HG02763 (cell line): ENCODE measurements around the gene ATXN7L1.
"Not testable (repeated sequence)": the region's sequence is repeated elsewhere in the genome, so short reads cannot be mapped to it uniquely, and the experiment has no call there.

Experiments
- ATAC-seq: cut with Tn5 transposase; IDR thresholded peaks from one replicate; pipeline ENCODE4 v1.9.1; 2021; ENCODE audit warnings: mild to moderate bottlenecking, moderate library complexity; ENCODE audit not compliant: unreplicated experiment

The ATXN7L1 gene

GRCh38 chr7:105894131-105894530 lies 17.7 kb upstream of the ATXN7L1 start:
- no peak for ATAC-seq

GRCh38 chr7:105892387-105892786 lies 16.0 kb upstream of the ATXN7L1 start:
- no peak for ATAC-seq

GRCh38 chr7:105890290-105890997 lies 14.0 kb upstream of the ATXN7L1 start:
- no peak for ATAC-seq

GRCh38 chr7:105887569-105888189 lies 11.3 kb upstream of the ATXN7L1 start:
- ATAC-seq = no peak

GRCh38 chr7:105886776-105887175 lies 10.4 kb upstream of the ATXN7L1 start:
- no peak for ATAC-seq

GRCh38 chr7:105885387-105886111 lies 9.2 kb upstream of the ATXN7L1 start:
- ATAC-seq = no peak

GRCh38 chr7:105883179-105883578 lies 6.8 kb upstream of the ATXN7L1 start:
- not testable (repeated sequence) for ATAC-seq

GRCh38 chr7:105881439-105881838 lies 5.0 kb upstream of the ATXN7L1 start:
- ATAC-seq = no peak

- ATAC-seq = no peak
These were observed 4.4 kb upstream of the ATXN7L1 start for GRCh38 chr7:105880571-105881330.

GRCh38 chr7:105879782-105880181 lies 3.4 kb upstream of the ATXN7L1 start:
- ATAC-seq = no peak

- no peak for ATAC-seq
These were observed 2.6 kb upstream of the ATXN7L1 start for GRCh38 chr7:105878746-105879605.

GRCh38 chr7:105877736-105878135 lies 1.3 kb upstream of the ATXN7L1 start:
- no peak for ATAC-seq

- ATAC-seq = peak; percentile 12
These were observed 684 bp upstream of the ATXN7L1 start for GRCh38 chr7:105876964-105877601.

- no peak for ATAC-seq
These were observed 894 bp downstream of the ATXN7L1 start for GRCh38 chr7:105875505-105875904.

GRCh38 chr7:105874055-105874454 lies 2.3 kb downstream of the ATXN7L1 start:
- no peak for ATAC-seq

GRCh38 chr7:105872491-105872890 lies 3.9 kb downstream of the ATXN7L1 start:
- ATAC-seq = no peak

- ATAC-seq = no peak
These were observed 5.3 kb downstream of the ATXN7L1 start for GRCh38 chr7:105871142-105871541.

GRCh38 chr7:105866102-105866801 lies 10.1 kb downstream of the ATXN7L1 start:
- no peak for ATAC-seq

GRCh38 chr7:105863876-105864275 lies 12.5 kb downstream of the ATXN7L1 start:
- ATAC-seq = no peak
